HepG2 (cell line): ENCODE measurements around the gene MRPL50. TPM values are rescaled to one million over a fixed set of nuclear protein-coding genes. Genes with fewer than 3 reads are reported as not detected.
A peak's percentile ranks its signal among the peaks of the same experiment; 100 is the strongest.

Source experiments
- AGO1 ChIP-seq: fragments of 200-400 bp; formaldehyde crosslinking; IDR thresholded peaks from 2 replicates; pipeline ENCODE4 v1.6.1; 2017; ENCODE audit warnings: mild to moderate bottlenecking, low read depth, low read length, moderate library complexity; ENCODE audit not compliant: poor library complexity, severe bottlenecking
- MZF1 ChIP-seq: sonication (generic); formaldehyde crosslinking; IDR thresholded peaks from 2 replicates; pipeline ENCODE4 v1.8.1; 2023; ENCODE audit warnings: mild to moderate bottlenecking, missing genetic modification reagents, borderline replicate concordance
- PTBP1 ChIP-seq: fragments of 200-400 bp; formaldehyde crosslinking; IDR thresholded peaks from 2 replicates; pipeline ENCODE4 v1.6.1; 2018; ENCODE audit warnings: low read length, low read depth; ENCODE audit not compliant: poor library complexity, severe bottlenecking
- ZFY ChIP-seq: sonication (generic); formaldehyde crosslinking; IDR thresholded peaks from 2 replicates; pipeline ENCODE4 v1.4.0; 2020; ENCODE audit warnings: missing genetic modification reagents
- ZNF17 ChIP-seq: sonication (generic); formaldehyde crosslinking; IDR thresholded peaks from 2 replicates; pipeline ENCODE4 v1.5.0; 2020; ENCODE audit warnings: mild to moderate bottlenecking, missing genetic modification reagents
- ZNF260 ChIP-seq: sonication (generic); formaldehyde crosslinking; IDR thresholded peaks from 2 replicates; pipeline ENCODE4 v1.4.0; 2020; ENCODE audit warnings: missing genetic modification reagents, low read depth, mild to moderate bottlenecking, borderline replicate concordance
- ZNF572 ChIP-seq: sonication (generic); formaldehyde crosslinking; IDR thresholded peaks from 2 replicates; pipeline ENCODE4 v1.5.1; 2020; ENCODE audit warnings: mild to moderate bottlenecking, missing genetic modification reagents
- ZNF781 ChIP-seq: sonication (generic); formaldehyde crosslinking; IDR thresholded peaks from 2 replicates; pipeline ENCODE4 v1.5.1; 2020; ENCODE audit warnings: borderline replicate concordance, mild to moderate bottlenecking, missing genetic modification reagents; ENCODE audit errors: not compliant biosample characterization
- ZNF790 ChIP-seq: sonication (generic); formaldehyde crosslinking; IDR thresholded peaks from 2 replicates; pipeline ENCODE4 v1.8.0; 2022; ENCODE audit warnings: missing genetic modification reagents, mild to moderate bottlenecking, borderline replicate concordance
- polyA plus RNA-seq, 8 experiments: library from polyadenylated mRNA; depleted of rRNA in 3 of 8; stranded (reverse) in 7 of 8; unstranded in 1 of 8; fragments of >200 nt; fragmentation: Illumina TruSeq in 4 of 8; extraction: Trizol in 4 of 8; gene quantifications; 2 replicates each; pipeline versions ENCODE4 v1.2.1 to v1.2.3, GENCODE V29; 2011 to 2016; ENCODE audit warnings: low read depth in 4 of 8, missing spikeins in 1 of 8, mixed read lengths in 1 of 8; ENCODE audit not compliant: insufficient read depth in 1 of 8
- total RNA-seq, 5 experiments: library from RNA; depleted of rRNA; stranded (reverse); fragments of >200 nt; fragmentation: Illumina TruSeq; extraction: Trizol; gene quantifications; 2 replicates each; pipeline ENCODE4 v1.2.3, GENCODE V29; 2016; ENCODE audit warnings: low read depth in 1 of 5
- TF ChIP-seq, protein P1 (sequence below): sonication (generic); formaldehyde crosslinking; IDR thresholded peaks from one replicate; pipeline ENCODE4 v1.5.1; 2020; ENCODE audit warnings: mild to moderate bottlenecking, missing genetic modification reagents; ENCODE audit errors: not compliant biosample characterization
- TF ChIP-seq, protein P2 (sequence below): IDR thresholded peaks from 2 replicates; pipeline ENCODE4 v1.6.1; 2016; ENCODE audit warnings: low read depth
- TF ChIP-seq, protein P3 (sequence below): sonication (generic); formaldehyde crosslinking; IDR thresholded peaks from 2 replicates; pipeline ENCODE4 v1.4.0; 2020; ENCODE audit warnings: mild to moderate bottlenecking, missing genetic modification reagents, borderline replicate concordance

The MRPL50 gene
- total and polyA plus RNA-seq, 2 of the 13 experiments (the other 11 are each of a cell fraction or from before 2014, with no cell fraction given): 37.1 to 70.0 TPM

DNA sequence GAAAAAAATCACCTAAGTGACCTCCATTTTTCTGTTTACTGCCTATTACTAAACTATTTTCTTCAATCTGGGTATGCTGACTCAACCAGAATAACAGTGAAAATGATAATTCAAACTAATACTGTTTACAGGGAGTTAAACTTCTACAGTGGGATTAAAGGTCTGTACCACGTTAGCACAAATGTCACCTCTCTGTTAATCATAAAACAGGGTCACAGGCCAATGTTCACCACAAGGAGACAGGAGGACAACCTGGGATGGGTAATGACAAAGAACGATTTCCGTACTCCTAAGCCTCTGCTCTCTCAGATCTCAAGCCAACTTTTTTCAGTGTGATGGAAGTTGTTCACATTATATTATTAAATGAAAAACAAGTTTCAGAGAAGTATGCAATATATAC, 34.8 kb upstream of the MRPL50 start (continued):
- TF ChIP-seq, protein P1, sequence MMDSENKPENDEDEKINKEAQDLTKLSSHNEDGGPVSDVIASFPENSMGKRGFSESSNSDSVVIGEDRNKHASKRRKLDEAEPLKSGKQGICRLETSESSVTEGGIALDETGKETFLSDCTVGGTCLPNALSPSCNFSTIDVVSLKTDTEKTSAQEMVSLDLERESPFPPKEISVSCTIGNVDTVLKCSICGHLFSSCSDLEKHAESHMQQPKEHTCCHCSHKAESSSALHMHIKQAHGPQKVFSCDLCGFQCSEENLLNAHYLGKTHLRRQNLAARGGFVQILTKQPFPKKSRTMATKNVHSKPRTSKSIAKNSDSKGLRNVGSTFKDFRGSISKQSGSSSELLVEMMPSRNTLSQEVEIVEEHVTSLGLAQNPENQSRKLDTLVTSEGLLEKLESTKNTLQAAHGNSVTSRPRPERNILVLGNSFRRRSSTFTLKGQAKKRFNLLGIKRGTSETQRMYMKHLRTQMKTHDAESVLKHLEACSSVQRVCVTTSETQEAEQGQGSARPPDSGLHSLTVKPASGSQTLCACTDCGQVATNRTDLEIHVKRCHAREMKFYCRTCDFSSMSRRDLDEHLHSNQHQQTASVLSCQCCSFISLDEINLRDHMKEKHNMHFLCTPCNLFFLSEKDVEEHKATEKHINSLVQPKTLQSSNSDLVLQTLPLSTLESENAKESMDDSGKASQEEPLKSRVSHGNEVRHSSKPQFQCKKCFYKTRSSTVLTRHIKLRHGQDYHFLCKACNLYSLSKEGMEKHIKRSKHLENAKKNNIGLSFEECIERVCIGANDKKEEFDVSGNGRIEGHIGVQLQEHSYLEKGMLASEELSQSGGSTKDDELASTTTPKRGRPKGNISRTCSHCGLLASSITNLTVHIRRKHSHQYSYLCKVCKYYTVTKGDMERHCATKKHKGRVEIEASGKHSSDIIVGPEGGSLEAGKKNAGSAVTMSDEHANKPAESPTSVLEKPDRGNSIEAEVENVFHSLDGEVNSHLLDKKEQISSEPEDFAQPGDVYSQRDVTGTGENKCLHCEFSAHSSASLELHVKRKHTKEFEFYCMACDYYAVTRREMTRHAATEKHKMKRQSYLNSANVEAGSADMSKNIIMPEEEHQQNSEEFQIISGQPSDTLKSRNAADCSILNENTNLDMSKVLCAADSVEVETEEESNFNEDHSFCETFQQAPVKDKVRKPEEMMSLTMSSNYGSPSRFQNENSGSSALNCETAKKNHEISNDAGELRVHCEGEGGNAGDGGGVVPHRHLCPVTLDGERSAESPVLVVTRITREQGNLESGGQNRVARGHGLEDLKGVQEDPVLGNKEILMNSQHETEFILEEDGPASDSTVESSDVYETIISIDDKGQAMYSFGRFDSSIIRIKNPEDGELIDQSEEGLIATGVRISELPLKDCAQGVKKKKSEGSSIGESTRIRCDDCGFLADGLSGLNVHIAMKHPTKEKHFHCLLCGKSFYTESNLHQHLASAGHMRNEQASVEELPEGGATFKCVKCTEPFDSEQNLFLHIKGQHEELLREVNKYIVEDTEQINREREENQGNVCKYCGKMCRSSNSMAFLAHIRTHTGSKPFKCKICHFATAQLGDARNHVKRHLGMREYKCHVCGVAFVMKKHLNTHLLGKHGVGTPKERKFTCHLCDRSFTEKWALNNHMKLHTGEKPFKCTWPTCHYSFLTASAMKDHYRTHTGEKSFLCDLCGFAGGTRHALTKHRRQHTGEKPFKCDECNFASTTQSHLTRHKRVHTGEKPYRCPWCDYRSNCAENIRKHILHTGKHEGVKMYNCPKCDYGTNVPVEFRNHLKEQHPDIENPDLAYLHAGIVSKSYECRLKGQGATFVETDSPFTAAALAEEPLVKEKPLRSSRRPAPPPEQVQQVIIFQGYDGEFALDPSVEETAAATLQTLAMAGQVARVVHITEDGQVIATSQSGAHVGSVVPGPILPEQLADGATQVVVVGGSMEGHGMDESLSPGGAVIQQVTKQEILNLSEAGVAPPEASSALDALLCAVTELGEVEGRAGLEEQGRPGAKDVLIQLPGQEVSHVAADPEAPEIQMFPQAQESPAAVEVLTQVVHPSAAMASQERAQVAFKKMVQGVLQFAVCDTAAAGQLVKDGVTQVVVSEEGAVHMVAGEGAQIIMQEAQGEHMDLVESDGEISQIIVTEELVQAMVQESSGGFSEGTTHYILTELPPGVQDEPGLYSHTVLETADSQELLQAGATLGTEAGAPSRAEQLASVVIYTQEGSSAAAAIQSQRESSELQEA (CRISPR knock-in tag): no peak
- no peak for TF ChIP-seq ZNF260 (CRISPR knock-in tag)
- TF ChIP-seq ZNF790 (CRISPR knock-in tag): no peak
- TF ChIP-seq, protein P2, sequence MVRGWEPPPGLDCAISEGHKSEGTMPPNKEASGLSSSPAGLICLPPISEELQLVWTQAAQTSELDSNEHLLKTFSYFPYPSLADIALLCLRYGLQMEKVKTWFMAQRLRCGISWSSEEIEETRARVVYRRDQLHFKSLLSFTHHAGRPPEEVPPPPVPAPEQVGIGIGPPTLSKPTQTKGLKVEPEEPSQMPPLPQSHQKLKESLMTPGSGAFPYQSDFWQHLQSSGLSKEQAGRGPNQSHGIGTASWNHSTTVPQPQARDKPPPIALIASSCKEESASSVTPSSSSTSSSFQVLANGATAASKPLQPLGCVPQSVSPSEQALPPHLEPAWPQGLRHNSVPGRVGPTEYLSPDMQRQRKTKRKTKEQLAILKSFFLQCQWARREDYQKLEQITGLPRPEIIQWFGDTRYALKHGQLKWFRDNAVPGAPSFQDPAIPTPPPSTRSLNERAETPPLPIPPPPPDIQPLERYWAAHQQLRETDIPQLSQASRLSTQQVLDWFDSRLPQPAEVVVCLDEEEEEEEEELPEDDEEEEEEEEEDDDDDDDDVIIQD: peak; percentile 100
- TF ChIP-seq ZNF781 (CRISPR knock-in tag): no peak
- TF ChIP-seq PTBP1: no peak
- TF ChIP-seq ZNF17: no peak
- 0 out of 2 replicates have a peak, but pooled peaks have one; percentile 10 for TF ChIP-seq ZFY (CRISPR knock-in tag)
- no peak for TF ChIP-seq AGO1
- TF ChIP-seq MZF1: no peak
- TF ChIP-seq ZNF572 (CRISPR knock-in tag): no peak
- TF ChIP-seq, protein P3, sequence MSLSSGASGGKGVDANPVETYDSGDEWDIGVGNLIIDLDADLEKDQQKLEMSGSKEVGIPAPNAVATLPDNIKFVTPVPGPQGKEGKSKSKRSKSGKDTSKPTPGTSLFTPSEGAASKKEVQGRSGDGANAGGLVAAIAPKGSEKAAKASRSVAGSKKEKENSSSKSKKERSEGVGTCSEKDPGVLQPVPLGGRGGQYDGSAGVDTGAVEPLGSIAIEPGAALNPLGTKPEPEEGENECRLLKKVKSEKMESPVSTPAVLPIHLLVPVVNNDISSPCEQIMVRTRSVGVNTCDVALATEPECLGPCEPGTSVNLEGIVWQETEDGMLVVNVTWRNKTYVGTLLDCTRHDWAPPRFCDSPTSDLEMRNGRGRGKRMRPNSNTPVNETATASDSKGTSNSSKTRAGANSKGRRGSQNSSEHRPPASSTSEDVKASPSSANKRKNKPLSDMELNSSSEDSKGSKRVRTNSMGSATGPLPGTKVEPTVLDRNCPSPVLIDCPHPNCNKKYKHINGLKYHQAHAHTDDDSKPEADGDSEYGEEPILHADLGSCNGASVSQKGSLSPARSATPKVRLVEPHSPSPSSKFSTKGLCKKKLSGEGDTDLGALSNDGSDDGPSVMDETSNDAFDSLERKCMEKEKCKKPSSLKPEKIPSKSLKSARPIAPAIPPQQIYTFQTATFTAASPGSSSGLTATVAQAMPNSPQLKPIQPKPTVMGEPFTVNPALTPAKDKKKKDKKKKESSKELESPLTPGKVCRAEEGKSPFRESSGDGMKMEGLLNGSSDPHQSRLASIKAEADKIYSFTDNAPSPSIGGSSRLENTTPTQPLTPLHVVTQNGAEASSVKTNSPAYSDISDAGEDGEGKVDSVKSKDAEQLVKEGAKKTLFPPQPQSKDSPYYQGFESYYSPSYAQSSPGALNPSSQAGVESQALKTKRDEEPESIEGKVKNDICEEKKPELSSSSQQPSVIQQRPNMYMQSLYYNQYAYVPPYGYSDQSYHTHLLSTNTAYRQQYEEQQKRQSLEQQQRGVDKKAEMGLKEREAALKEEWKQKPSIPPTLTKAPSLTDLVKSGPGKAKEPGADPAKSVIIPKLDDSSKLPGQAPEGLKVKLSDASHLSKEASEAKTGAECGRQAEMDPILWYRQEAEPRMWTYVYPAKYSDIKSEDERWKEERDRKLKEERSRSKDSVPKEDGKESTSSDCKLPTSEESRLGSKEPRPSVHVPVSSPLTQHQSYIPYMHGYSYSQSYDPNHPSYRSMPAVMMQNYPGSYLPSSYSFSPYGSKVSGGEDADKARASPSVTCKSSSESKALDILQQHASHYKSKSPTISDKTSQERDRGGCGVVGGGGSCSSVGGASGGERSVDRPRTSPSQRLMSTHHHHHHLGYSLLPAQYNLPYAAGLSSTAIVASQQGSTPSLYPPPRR: peak; percentile 79; the same call in 1 of the 2 replicates
